ENCODE results near the gene LYPD6B.

The LYPD6B gene

GRCh38 chr2:149015501-149015900 is 23.0 kb upstream of the LYPD6B start:
- DNase-seq, result no peak

GRCh38 chr2:149015926-149016563 is 22.5 kb upstream of the LYPD6B start:
- no peak for DNase-seq

GRCh38 chr2:149017116-149017985 is 21.1 kb upstream of the LYPD6B start:
- peak; percentile 22 for DNase-seq

- DNase-seq, result no peak
These were observed 19.5 kb upstream of the LYPD6B start for GRCh38 chr2:149018981-149019380.

GRCh38 chr2:149019768-149020167 is 18.7 kb upstream of the LYPD6B start:
- DNase-seq, result no peak

- no peak for DNase-seq
These were observed 18.1 kb upstream of the LYPD6B start for GRCh38 chr2:149020432-149020851.

- DNase-seq, result no peak
These were observed 17.2 kb upstream of the LYPD6B start for GRCh38 chr2:149021271-149021719.

- no peak for DNase-seq
These were observed 16.7 kb upstream of the LYPD6B start for GRCh38 chr2:149021761-149022160.

- no peak for DNase-seq
These were observed 15.4 kb upstream of the LYPD6B start for GRCh38 chr2:149023091-149023490.

GRCh38 chr2:149027590-149028250 is 10.8 kb upstream of the LYPD6B start:
- no peak for DNase-seq

GRCh38 chr2:149028377-149028776 is 10.1 kb upstream of the LYPD6B start:
- DNase-seq, result no peak

- DNase-seq, result no peak
These were observed 9.6 kb upstream of the LYPD6B start for GRCh38 chr2:149028891-149029290.

- DNase-seq, result no peak
These were observed 9.1 kb upstream of the LYPD6B start for GRCh38 chr2:149029307-149029965.

- no peak for DNase-seq
These were observed 7.1 kb upstream of the LYPD6B start for GRCh38 chr2:149031396-149031795.

- DNase-seq, result no peak
These were observed 4.8 kb upstream of the LYPD6B start for GRCh38 chr2:149033716-149034115.

GRCh38 chr2:149034406-149034805 is 4.1 kb upstream of the LYPD6B start:
- DNase-seq, result no peak

GRCh38 chr2:149036507-149037293 is 1.8 kb upstream of the LYPD6B start:
- DNase-seq, result no peak

- no peak for DNase-seq
These were observed 648 bp upstream of the LYPD6B start for GRCh38 chr2:149037851-149038250.

GRCh38 chr2:149039213-149039724 is 770 bp downstream of the LYPD6B start:
- DNase-seq, result no peak

GRCh38 chr2:149040451-149040850 is 2.0 kb downstream of the LYPD6B start:
- DNase-seq, result no peak

GRCh38 chr2:149041482-149041881 is 3.0 kb downstream of the LYPD6B start:
- no peak for DNase-seq

GRCh38 chr2:149042881-149043280 is 4.4 kb downstream of the LYPD6B start:
- no peak for DNase-seq
